Left lobe of liver (tissue), 2 donors: Measurements from ENCODE around the gene STAM2. TPM values are rescaled to one million over a fixed set of nuclear protein-coding genes. Genes with fewer than 3 reads are reported as not detected.
"Not testable (repeated sequence)": the region's sequence is repeated elsewhere in the genome, so short reads cannot be mapped to it uniquely, and the experiment has no call there.

Experiments used
- ATAC-seq: fragments of 200-7000 bp; cut with Tn5 transposase; one replicate; pipeline ENCODE4 v1.9.1; 2020; ENCODE audit warnings: mild to moderate bottlenecking, moderate library complexity
- DNase-seq: peaks from one replicate; pipeline ENCODE4 v3.0.0-alpha.2; 2020; ENCODE audit warnings: low spot score
- total RNA-seq: library from RNA; stranded (reverse); gene quantifications from one replicate; pipeline ENCODE4 v1.2.1, GENCODE V29; 2021
- donor health status: DM: no; HTN: no; CAD: no; lungs with moderate emphysema.
- donor health status: DM: no; HTN: yes; CAD: no.

Gene STAM2
- 12.4 TPM for total RNA-seq

DNA sequence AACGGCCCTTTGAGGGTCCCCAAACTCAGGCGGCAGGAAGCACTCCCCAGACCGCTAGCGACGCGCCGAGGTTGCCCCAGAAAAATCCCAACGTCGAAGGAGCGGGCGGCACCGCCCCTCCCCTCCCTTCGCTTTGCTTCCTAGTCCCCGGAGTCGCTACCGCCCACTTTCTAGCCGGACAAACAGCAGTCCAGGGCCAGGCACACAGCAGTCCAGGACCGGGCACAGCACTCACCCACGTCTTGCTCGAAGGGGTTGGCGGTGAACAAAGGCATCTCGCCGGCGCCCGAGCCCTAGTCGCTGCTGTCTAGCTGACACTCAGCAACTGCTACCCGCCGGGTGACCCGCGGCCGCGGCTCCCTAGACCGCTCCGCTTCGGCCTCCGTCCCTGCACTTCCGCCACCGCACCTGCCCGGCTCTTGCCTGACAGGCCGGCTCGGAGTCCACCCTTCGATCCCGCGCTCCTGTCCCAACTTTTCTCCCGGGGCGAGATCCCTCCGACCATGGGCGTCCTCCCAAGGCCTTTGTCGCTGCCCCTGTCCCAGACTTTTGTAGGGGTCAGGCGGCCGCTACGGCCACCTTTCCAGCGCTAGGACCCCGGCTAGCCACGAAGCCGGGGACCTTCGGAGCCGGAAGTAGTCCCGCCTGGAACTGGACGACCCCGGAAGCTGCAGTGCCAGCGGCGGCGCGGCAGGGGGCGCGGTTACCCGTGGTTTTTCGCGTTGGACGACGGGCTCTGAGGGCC is at the start of gene STAM2:
Gene STAM2, minus strand, starts transcription at position 396 of the 745 bp plus-strand sequence. Its CDS starts 121 bp downstream, at position 275.
- DNase-seq = peak; percentile 95
- ATAC-seq = peak; percentile 94

GRCh38 chr2:152223977-152224376 is 48.4 kb upstream of the STAM2 start:
- ATAC-seq (peak; percentile 10), DNase-seq (no peak)

DNA sequence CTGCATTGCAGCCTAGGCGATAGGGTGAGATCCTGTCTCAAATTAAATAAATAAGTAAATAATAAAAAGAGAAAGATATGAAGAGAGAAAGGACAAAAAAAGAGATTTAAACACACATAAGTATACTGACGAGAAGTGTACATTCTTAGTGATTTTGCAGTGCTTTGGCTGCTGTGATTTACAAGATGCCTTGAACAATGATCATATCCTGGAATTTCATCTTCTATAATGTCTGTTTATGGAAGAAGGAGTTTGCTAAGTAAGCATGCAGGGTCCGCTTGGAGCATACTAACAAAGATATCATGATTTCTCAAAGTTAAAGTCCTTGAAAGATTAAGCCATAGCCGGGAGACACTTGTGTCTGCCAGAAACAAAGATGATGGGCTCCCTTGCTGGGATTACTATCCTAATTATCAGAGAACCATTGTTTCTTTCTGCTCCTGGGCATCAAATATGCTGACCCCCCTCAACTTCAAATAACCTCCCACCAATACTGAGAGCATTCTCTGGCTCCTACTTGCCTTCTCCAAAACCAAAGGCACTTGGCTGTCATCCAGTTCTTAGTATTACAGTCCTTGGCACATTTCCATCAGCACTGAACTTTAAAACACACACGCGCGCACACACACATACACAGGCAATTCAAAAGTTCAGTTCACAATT is 47.5 kb upstream of the STAM2 start:
- peak; percentile 75 for ATAC-seq
- peak; percentile 54 for DNase-seq

DNA sequence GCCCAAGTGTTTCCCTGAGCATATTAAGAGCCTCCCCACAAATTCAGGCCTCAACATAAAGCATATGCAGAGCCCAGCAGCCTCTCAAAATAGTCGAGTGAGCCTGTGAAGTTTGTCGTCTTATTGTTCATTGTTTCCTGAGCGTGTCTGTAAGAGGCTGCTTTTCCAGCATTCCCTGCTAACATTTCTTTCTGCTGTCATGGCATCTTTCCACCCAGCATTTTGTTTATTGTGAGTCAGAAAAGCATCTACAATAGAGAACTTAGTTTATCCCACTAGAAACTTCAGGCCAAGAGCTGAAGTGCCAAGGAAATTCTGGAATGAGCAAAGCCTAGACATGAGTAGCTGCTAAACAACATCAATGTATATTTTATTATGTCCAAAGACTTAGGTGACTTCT is 46.3 kb upstream of the STAM2 start:
- ATAC-seq = no peak
- no peak for DNase-seq

- DNase-seq = no peak
- ATAC-seq = no peak
Measured at GRCh38 chr2:152219077-152219828, 43.7 kb upstream of the STAM2 start.

GRCh38 chr2:152201466-152201830 is 25.9 kb upstream of the STAM2 start:
- DNase-seq = no peak

GRCh38 chr2:152200565-152201465 is 25.3 kb upstream of the STAM2 start:
- ATAC-seq (peak; percentile 31), DNase-seq (no peak)

More at GRCh38 chr2:152201466-152201830, 25.9 kb upstream of the STAM2 start:
- no peak for ATAC-seq

- no peak for DNase-seq
- ATAC-seq = no peak
Measured at GRCh38 chr2:152200101-152200500, 24.5 kb upstream of the STAM2 start.

DNA sequence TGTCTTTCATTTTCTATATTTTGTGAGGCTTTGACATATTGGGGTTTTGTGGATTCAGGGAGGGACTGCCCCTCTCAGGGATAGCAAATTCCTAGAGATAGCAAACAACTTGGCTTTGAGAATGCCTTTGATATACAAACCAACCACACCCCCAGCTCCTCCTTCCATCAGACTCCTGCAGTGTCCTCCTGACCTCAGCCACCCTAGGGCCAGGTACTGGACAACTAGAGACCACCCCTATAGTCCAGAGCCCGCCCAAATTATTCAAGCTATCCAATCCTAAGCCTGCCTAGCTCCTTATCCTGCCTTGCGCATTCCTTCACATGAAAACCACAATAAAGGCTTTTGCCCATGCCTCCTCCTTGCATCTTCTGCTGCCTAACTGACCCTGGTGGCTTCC is 22.9 kb upstream of the STAM2 start:
- DNase-seq (no peak), ATAC-seq (no peak)

GRCh38 chr2:152197508-152198284 is 22.1 kb upstream of the STAM2 start:
- not testable (repeated sequence) for DNase-seq, ATAC-seq

GRCh38 chr2:152189622-152190495 is 14.3 kb upstream of the STAM2 start:
- peak; percentile 86 for ATAC-seq
- no peak for DNase-seq

- DNase-seq = not testable (repeated sequence)
Measured at GRCh38 chr2:152186808-152187207, 11.2 kb upstream of the STAM2 start.

GRCh38 chr2:152186262-152186661 is 10.7 kb upstream of the STAM2 start:
- DNase-seq = no peak
- ATAC-seq = no peak

More at GRCh38 chr2:152186808-152187207, 11.2 kb upstream of the STAM2 start:
- ATAC-seq = not testable (repeated sequence)

- DNase-seq (no peak), ATAC-seq (no peak)
Measured at GRCh38 chr2:152183401-152184073, 8.0 kb upstream of the STAM2 start.

- not testable (repeated sequence) for DNase-seq, ATAC-seq
Measured at GRCh38 chr2:152177667-152178066, 2.1 kb upstream of the STAM2 start.

DNA sequence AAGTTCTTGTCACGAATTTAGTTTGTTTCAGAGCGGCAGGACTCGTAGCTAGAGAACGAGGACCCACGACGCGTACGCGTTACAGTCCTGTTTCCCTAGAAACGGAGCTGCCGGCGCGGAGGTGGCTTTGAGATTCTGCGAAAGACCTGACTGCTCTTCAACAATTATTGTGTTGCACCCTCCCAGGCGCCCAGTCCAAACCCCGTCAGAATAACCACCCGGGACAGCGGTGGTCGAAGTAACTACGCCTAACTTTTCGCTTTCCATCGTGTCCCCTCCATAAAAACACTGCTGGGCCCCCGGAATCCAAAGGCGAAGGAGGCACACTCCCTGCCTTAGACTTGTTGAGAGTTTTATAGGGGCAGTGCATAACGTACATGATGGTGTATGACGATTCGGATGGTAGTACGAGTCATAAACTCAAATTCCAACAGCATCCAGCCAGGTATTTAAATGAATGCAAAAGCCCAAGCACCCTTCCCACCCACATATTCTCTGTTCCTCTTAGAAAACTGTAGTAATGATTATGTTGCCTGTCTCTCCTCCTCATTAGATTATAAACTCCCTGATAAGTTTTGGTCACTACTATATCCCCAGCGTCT is 651 bp upstream of the STAM2 start:
- peak; percentile 8 for ATAC-seq
- DNase-seq = no peak

DNA sequence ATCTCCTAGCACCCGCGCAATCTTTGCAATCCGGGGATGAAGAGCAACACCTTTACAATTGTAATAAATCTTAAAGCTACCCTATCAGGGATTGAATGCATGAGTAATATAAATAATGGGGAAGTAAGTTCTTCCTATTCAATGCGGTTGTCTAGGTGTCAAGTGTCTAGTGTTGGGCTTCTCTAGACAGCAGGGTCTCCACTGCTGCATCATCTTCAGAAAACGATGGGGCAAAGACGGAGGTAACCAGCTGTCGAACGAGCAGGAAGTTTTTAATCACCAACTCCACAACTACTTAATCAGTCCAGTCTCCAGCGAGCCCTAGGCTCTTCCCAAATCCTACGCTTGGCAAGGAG is 573 bp downstream of the STAM2 start:
- ATAC-seq (no peak), DNase-seq (no peak)

- ATAC-seq (no peak), DNase-seq (no peak)
Measured at GRCh38 chr2:152174574-152174973, 989 bp downstream of the STAM2 start.
